ENCODE results near the gene LRP3.

- no peak for TF ChIP-seq CTCF (IDR thresholded peaks at IDR 0.05 in 4 of 5, conservative IDR thresholded peaks at IDR 0.05 in 1 of 5)
- no peak for TF ChIP-seq POLR2A (IDR thresholded peaks at IDR 0.05)
Measured at GRCh38 chr19:33216198-33216830, 22.2 kb downstream of the LRP3 start.
